Muscle layer of colon (tissue), 2 donors: ENCODE measurements around the gene PAX1.

Source experiments
- H3K27ac ChIP-seq: one replicate; pipeline ENCODE4 v1.7.0; 2013; ENCODE audit warnings: low read depth, mild to moderate bottlenecking, low read length, moderate library complexity
- H3K27me3 ChIP-seq, 2 donors: one replicate each; pipeline ENCODE4 v1.7.0; 2013; ENCODE audit warnings: low read length in 2 of 2, mild to moderate bottlenecking in 2 of 2; ENCODE audit not compliant: insufficient read depth in 2 of 2, control insufficient read depth in 1 of 2
- H3K36me3 ChIP-seq: one replicate; pipeline ENCODE4 v1.7.0; 2013; ENCODE audit warnings: mild to moderate bottlenecking, low read length; ENCODE audit not compliant: insufficient read depth
- H3K4me1 ChIP-seq: one replicate; pipeline ENCODE4 v1.7.0; 2013; ENCODE audit warnings: mild to moderate bottlenecking, low read length; ENCODE audit not compliant: insufficient read depth
- H3K4me3 ChIP-seq, 2 donors: one replicate each; pipeline ENCODE4 v1.7.0; 2013; ENCODE audit warnings: low read length in 2 of 2, low read depth in 1 of 2, mild to moderate bottlenecking in 1 of 2, moderate library complexity in 1 of 2
- H3K9ac ChIP-seq: one replicate; pipeline ENCODE4 v1.7.0; 2013; ENCODE audit warnings: low read length
- H3K9me3 ChIP-seq: one replicate; pipeline ENCODE4 v1.7.0; 2013; ENCODE audit warnings: mild to moderate bottlenecking, low read length
- donor health status: abdominal sarcoma.
- donor health status: Adenocarcinoma of cecum.

Gene PAX1

DNA sequence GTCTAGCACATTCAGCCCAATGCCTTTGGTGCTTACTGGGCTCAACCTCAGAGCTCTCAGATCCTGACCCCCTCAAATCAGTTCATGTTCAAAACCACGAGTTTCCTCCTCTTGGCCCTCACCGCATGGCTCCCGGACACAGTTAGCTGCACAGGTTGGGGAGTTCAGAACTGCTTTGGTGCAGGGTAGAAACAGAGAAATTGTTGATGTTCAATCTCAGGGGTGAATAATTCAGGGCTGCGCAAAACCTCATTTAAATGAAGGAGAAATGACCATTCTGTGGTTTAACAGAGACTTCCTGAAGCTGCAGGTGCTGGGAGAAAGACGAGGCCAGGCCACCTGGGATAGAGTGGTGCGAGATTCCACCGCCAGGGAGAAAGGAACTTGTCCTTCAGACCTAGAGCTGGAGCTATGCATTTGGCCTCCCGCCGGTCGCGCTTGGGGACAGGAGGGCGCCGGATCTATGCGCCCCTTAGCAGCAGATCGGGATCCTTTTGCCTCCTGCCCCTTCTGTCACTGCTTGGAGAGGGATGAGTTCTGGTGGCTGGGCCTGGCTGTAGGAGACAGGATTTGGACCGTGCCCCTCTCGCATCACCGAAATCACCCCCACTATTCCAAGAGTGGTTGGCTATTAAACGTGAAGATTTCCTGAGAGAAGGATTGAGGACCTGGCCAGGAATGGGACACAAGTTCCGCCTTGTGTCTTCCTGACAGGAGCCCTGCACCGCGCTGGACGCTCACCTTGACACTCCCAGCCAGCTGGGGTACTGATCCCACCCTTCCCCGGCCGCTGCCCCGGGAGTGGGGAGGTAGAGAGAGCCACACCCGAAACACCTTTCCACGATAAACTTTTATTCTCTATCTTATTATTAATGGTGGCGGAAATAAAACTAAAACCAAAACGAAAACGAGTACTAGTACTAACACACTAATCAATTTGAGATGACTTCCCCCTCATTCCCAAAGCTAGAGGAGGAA is 767 bp upstream of the PAX1 start:
- peaks cover 14% of the 10 kb centered on the region for H3K4me1 ChIP-seq
- H3K9ac ChIP-seq: no peak overlapping the region
- no peak overlapping the region for H3K4me3 ChIP-seq
- H3K27me3 ChIP-seq: peaks cover 85 to 94% of the 10 kb centered on the region in 2 donors
- no peaks in the 10 kb centered on the region for H3K36me3 ChIP-seq
- no peak overlapping the region for H3K27ac ChIP-seq
- H3K9me3 ChIP-seq: peaks cover 9% of the 10 kb centered on the region

DNA sequence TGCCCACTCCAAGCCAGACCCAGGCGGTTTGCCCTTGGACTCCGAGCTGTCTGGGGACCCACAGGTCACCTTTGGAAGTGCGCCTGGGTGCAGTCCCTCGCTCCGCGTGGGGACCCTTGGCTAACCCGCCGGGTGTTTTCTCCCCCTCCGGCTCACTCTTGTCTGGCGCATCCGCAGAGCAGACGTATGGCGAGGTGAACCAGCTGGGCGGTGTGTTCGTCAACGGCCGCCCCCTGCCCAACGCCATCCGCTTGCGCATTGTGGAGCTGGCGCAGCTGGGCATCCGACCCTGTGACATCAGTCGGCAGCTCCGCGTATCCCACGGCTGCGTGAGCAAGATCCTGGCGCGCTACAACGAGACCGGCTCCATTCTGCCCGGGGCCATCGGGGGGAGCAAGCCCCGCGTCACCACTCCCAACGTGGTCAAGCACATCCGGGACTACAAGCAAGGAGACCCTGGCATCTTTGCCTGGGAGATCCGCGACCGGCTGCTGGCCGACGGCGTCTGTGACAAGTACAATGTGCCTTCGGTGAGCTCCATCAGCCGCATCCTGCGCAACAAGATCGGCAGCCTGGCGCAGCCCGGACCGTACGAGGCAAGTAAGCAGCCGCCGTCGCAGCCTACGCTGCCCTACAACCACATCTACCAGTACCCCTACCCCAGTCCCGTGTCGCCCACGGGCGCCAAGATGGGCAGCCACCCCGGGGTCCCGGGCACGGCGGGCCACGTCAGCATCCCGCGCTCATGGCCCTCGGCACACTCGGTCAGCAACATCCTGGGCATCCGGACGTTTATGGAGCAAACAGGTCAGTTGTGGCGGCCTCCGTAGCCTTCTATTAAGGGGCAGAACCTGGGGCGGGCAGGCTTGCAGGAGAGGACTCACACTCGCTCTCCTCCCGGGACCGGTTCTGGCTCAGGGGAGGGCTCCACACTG is 1.1 kb downstream of the PAX1 start:
- Histone ChIP-seq H3K4me3 (no peak overlapping the region), H3K4me1 (peaks cover 14% of the 10 kb centered on the region), H3K9ac (no peak overlapping the region), H3K9me3 (peaks cover 5% of the 10 kb centered on the region), H3K27me3 (peaks cover 77 to 94% of the 10 kb centered on the region in 2 donors), H3K36me3 (no peaks in the 10 kb centered on the region), H3K27ac (no peak overlapping the region)

DNA sequence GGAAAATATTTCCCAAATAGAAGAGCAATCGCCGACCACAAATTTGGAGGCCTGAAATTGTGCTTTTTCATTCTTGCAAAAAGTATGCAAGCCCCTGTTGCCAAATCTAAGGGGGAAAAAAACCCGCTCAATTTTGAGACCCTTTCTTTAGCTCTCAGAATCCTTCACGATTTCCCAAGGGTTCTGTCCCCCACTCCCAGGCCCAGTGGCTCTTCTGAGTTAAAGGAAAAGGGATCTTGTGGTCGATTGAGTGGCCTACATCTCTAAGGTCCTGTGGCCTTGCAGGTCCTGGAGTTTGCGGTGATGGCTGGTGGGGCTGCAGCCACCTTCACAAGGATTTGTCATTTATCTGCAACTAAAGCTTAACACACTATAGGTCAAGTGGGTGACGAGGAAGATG is 1.8 kb downstream of the PAX1 start:
- Histone ChIP-seq H3K4me1 (peaks cover 14% of the 10 kb centered on the region), H3K4me3 (no peak overlapping the region), H3K9ac (no peak overlapping the region), H3K27ac (no peak overlapping the region), H3K36me3 (no peaks in the 10 kb centered on the region), H3K27me3 (peaks cover 71 to 94% of the 10 kb centered on the region in 2 donors), H3K9me3 (peaks cover 5% of the 10 kb centered on the region)

- H3K4me1 ChIP-seq: peaks cover 13% of the 10 kb centered on the region
- H3K9ac ChIP-seq: no peak overlapping the region
- no peaks in the 10 kb centered on the region for H3K36me3 ChIP-seq
- no peak overlapping the region for H3K27ac ChIP-seq
- peaks cover 5% of the 10 kb centered on the region for H3K9me3 ChIP-seq
- H3K4me3 ChIP-seq: no peak overlapping the region
- H3K27me3 ChIP-seq: peaks cover 73 to 94% of the 10 kb centered on the region in 2 donors
These were observed 2.7 kb downstream of the PAX1 start for GRCh38 chr20:21707999-21708737.

DNA sequence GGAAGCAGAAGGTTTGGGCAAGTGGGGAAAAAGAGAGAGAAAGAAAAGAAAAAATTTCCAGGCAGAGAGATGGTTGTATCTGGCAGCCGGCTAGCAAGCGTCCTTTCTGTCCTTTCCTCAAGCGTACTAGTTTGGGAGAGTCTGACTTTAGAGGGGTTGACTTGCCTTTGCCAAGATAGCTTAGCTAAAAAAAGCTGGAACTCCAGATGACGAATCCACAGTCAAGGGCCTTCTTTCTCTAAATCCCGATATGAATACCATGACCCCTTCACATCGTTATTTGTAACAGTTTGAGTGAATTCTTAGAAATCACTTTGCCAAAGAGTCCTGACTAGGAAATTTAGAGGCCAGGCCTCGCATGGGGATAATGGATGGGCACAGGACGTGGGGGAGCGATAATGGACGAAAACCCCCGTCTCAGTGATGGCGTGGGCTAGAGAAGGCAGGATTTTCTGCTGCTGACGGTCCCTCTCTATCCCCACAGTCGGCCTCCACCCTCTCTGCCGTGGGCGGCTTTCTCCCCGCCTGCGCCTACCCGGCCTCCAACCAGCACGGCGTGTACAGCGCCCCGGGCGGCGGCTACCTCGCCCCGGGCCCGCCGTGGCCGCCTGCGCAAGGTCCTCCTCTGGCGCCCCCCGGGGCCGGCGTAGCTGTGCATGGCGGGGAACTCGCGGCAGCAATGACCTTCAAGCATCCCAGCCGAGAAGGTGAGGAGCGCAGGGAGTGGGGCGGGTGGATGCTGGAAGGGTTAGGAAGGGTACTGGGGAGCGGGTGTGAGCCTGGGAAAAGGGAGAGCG is 3.5 kb downstream of the PAX1 start:
- Histone ChIP-seq H3K4me3 (no peak overlapping the region), H3K9me3 (peaks cover 5% of the 10 kb centered on the region), H3K27ac (no peak overlapping the region), H3K4me1 (peaks cover 9% of the 10 kb centered on the region), H3K27me3 (peaks cover 72 to 94% of the 10 kb centered on the region in 2 donors), H3K36me3 (no peaks in the 10 kb centered on the region), H3K9ac (no peak overlapping the region)

DNA sequence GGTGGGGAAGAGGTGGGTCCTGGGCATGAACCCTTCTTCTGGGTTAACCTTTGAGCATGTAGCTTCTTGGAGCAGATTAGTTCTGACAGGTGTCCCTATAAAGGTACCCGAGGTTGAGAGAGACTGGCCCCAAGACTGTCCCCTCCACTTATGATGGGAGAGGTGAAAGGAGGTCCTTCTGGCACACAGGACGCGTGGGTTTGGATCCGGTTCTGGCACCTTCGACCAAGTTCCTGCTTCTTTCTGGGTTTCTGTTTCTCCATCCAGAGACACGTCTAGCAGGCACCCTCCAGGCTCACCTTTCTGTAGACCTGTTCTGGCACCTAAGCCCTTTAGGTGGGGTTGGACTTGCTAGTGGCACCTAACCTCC is 4.1 kb downstream of the PAX1 start:
- Histone ChIP-seq H3K36me3 (no peaks in the 10 kb centered on the region), H3K4me1 (peaks cover 7% of the 10 kb centered on the region), H3K9me3 (peaks cover 5% of the 10 kb centered on the region), H3K27ac (no peak overlapping the region), H3K9ac (no peak overlapping the region), H3K4me3 (no peak overlapping the region), H3K27me3 (peaks cover 71 to 94% of the 10 kb centered on the region in 2 donors)

GRCh38 chr20:21710341-21710740 is 4.9 kb downstream of the PAX1 start:
- no peaks in the 10 kb centered on the region for H3K4me1 ChIP-seq
- peaks cover 72 to 94% of the 10 kb centered on the region in 2 donors for H3K27me3 ChIP-seq
- no peak overlapping the region for H3K27ac ChIP-seq
- peaks cover 5% of the 10 kb centered on the region for H3K9me3 ChIP-seq
- H3K4me3 ChIP-seq: no peak overlapping the region
- no peak overlapping the region for H3K9ac ChIP-seq
- no peaks in the 10 kb centered on the region for H3K36me3 ChIP-seq

- no peak overlapping the region for H3K27ac ChIP-seq
- no peaks in the 10 kb centered on the region for H3K36me3 ChIP-seq
- no peak overlapping the region for H3K4me3 ChIP-seq
- no peaks in the 10 kb centered on the region for H3K4me1 ChIP-seq
- peaks cover 5% of the 10 kb centered on the region for H3K9me3 ChIP-seq
- H3K27me3 ChIP-seq: peaks cover 78 to 96% of the 10 kb centered on the region in 2 donors
- no peak overlapping the region for H3K9ac ChIP-seq
These were observed 5.5 kb downstream of the PAX1 start for GRCh38 chr20:21710863-21711431.

DNA sequence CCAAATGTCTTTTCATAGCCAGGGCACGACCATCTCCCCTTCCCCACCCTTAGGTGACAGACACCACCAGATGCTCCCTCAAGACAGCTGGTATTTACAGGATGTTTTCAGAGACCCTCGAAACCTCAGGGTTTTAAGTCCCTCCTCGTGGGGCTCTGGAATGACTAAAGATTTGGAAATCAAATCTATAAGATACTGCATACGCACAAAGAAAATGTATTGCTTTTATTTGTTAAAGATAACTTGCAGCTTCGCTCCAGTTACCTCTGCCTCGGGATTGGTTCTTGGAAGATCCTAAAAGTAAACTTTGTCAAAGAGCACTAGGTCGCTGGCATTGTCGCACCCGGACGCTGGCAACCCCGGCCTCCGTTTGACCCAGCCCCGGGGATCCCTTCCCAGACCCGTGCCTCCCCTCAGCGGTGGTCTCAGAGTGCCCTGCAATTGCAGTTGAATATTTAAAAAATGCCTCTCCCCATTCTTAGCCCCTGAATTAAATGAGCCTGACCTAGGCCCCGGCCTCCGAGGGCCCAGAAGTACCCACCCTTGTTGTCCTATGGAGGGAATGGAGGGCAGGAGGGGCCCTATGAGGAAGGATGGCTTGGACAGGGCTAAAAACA is 7.1 kb downstream of the PAX1 start:
- H3K9ac ChIP-seq: no peak overlapping the region
- H3K27ac ChIP-seq: no peak overlapping the region
- peaks cover 63 to 82% of the 10 kb centered on the region in 2 donors for H3K27me3 ChIP-seq
- no peaks in the 10 kb centered on the region for H3K9me3 ChIP-seq
- H3K4me3 ChIP-seq: no peak overlapping the region
- H3K4me1 ChIP-seq: no peaks in the 10 kb centered on the region
- H3K36me3 ChIP-seq: no peaks in the 10 kb centered on the region

DNA sequence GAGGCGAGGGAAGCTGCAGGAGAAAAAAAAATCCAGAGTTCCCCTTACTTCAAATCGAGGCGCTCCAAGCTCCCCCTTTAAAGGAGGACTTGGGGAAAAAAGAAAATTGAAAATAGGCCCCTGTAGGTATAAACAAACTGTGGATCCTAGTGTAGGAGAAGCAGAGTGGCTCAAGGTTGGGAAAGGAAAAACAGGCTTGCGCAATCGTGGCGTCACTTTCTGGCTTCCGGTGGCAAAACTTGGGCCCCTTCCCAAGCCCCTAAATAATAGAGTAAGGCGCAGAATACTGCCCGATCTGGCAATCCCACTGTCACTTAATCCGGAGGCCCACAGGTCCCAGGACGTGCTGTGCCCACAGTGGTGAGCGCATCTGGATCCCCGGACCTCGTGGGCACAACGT is 8.0 kb downstream of the PAX1 start:
- Histone ChIP-seq H3K9me3 (no peaks in the 10 kb centered on the region), H3K36me3 (no peaks in the 10 kb centered on the region), H3K4me1 (no peaks in the 10 kb centered on the region), H3K27me3 (peaks cover 53 to 73% of the 10 kb centered on the region in 2 donors), H3K27ac (no peak overlapping the region), H3K4me3 (no peak overlapping the region), H3K9ac (no peak overlapping the region)
